ENCODE results near the gene EVL. TPM values are rescaled to one million over a fixed set of nuclear protein-coding genes. Genes with fewer than 3 reads are reported as not detected.
A peak's percentile ranks its signal among the peaks of the same experiment; 100 is the strongest.

The EVL gene
- total RNA-seq, 1 experiment from 2014 or later = 17.9 TPM

DNA sequence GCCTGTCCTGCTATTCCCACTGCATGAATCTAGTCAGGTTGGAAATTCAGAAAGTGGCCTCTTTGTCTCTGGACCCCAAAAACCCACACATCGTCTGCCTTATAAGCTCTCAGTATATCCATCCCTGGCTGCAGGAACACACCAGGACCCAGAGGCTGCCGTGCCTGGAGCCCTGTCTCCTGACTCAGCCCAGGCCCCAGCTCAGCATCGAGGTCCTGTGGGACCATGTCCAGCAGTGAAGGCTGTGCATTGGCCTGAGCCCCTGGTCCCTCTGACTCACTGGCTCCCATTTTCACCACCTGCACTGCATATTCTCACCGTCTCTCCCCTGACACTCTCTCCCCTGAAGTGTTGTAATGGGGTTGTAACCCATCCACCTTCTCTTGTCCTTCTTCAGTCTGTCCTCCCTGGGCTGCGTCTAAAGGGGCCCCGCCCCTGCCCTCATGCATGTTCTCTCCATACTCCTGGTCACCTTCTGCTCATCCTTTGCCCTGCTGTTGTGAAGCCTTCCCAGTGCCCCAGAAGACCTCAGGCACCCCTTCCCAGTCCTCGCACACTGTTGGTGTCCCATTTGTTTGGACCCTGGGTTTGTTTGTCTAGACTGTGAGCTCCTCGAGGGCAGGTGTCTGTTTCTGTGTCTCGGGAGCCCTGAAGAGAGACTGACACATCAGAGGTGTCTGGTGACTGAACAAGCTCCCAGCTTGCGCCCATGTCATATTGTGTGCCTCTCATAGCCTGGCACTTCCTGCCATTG lies 43.8 kb downstream of the EVL start:
- Histone ChIP-seq H3K36me3 (no peaks in the 10 kb centered on the region), H3K9me3 (no peaks in the 10 kb centered on the region), H3K27me3 (no peaks in the 10 kb centered on the region), H3K4me3 (no peak overlapping the region)
- peak; percentile 56 for DNase-seq

DNA sequence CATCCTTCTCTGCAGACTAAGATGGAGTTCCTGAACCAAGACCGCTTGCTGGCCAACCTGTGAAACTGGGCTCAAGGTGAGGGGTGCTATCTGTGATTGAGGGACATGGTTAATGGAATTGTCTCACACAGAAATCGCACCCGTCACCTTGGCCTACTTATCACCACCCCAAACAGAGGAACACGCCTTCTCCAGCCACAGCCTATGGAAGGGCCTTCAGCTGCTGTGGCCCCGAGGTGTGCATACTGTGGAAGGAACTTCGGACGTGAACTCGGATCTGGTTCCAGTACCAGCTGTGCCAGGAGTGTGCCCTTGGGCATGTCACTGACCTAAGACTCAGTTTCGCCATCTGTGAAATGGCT lies 44.4 kb downstream of the EVL start:
- Histone ChIP-seq H3K27me3 (no peaks in the 10 kb centered on the region), H3K9me3 (no peaks in the 10 kb centered on the region), H3K4me3 (no peak overlapping the region), H3K36me3 (no peaks in the 10 kb centered on the region)
- DNase-seq = no peak

DNA sequence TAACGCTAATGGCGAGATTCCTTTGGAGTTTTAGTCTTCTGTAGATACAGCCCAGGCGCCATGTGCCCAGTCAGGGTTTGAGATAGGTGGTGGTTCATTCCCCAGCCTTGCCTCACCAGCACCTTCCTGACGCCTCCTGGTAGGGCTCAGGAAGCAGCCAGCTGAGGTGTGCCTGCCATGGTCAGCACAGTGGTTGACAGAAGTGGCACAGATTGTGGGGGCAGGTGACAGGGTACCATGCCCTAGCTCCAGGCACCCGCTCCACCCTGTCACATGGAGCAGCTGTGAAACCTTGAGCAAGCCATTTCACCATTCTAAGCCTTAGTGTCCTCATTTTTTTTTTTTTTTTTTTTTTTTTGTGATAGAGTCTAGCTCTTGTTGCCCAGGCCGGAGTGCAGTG lies 45.6 kb downstream of the EVL start:
- Histone ChIP-seq H3K36me3 (no peaks in the 10 kb centered on the region), H3K4me3 (no peak overlapping the region), H3K9me3 (no peaks in the 10 kb centered on the region), H3K27me3 (no peaks in the 10 kb centered on the region)
- DNase-seq = no peak

- no peaks in the 10 kb centered on the region for H3K27me3 ChIP-seq
- DNase-seq = no peak
These were observed 46.9 kb downstream of the EVL start for GRCh38 chr14:100111931-100112704.

DNA sequence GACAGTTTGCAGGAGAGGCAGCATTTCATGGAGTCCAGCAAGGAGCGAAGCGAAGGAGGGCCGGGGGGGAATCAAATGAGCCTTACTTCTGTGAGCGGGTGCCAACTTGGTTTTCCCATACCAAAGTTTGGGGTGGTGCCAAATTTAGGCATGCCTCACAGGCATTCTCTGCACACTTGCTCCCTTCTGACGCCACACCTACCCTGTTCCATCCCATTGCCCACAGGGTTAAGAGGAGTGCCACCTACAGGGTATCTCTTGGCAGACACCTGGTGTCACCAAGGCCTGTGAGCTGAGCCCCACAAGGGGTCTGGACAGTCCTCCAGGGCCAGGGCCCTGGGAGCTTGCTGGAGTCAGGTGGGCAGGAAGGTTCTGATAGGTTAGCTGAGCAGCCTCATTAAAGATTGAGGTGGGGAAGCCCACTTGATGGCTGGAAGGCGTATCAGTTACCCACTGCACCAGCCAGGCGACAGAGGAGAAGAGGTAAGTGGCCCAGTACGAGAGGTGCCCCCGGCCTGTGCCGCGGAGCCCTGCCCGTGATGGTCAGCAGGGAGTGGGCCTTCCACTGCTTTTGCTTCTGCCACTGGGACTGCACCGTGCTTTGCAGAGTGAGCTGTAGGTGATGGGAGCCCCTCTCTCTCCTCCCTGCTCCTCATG lies 49.0 kb downstream of the EVL start:
- no peaks in the 10 kb centered on the region for H3K36me3 ChIP-seq
- H3K27me3 ChIP-seq = no peaks in the 10 kb centered on the region
- no peaks in the 10 kb centered on the region for H3K9me3 ChIP-seq
- DNase-seq = no peak
- no peak overlapping the region for H3K4me3 ChIP-seq

More at GRCh38 chr14:100111931-100112704, 46.9 kb downstream of the EVL start:
- Histone ChIP-seq H3K36me3 (no peaks in the 10 kb centered on the region), H3K9me3 (no peaks in the 10 kb centered on the region), H3K4me3 (no peak overlapping the region)

DNA sequence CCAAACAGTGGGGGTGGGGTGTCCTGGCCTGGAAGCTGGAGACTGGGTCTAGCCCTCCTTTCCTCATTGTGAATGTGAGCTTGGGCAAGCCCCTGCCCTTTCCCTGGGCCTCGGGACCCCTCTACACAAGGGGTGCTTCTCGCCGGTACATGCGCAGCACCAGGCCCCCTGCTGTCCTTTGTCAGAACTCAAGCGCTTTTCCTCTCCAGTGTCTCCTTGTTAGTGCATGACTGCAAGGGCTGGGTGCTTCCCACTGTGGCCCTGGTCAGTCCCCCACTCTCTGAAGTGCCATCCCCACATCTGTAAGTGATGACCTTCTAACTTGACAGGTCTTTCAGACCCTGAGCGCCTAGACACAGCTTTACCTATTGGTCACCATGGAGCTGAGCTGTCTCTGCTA lies 50.0 kb downstream of the EVL start:
- Histone ChIP-seq H3K27me3 (no peaks in the 10 kb centered on the region), H3K4me3 (no peak overlapping the region), H3K9me3 (no peaks in the 10 kb centered on the region), H3K36me3 (no peaks in the 10 kb centered on the region)
- no peak for DNase-seq

DNA sequence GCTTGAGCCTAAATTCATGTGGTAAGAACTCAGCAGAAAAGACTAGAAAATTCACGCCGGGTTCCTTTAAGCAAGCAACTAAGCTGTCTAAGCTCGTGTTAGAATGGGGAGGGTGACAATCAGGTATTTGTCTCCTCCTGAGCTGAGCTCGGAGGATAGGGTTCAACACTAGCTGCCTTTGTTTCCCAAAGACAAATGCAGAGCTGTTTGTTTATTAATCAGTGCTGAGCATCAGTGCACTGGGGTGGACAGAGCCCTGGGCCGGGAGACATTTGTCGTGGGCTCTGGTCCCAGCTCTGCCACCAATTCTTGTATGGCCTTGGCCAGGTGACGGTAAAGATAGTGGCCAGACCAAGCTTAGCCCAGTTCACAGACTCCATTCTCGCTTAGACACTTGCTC lies 50.5 kb downstream of the EVL start:
- no peaks in the 10 kb centered on the region for H3K9me3 ChIP-seq
- no peak for DNase-seq
- no peaks in the 10 kb centered on the region for H3K27me3 ChIP-seq
- H3K36me3 ChIP-seq = no peaks in the 10 kb centered on the region
- no peak overlapping the region for H3K4me3 ChIP-seq

GRCh38 chr14:100116134-100116533 lies 50.9 kb downstream of the EVL start:
- no peaks in the 10 kb centered on the region for H3K27me3 ChIP-seq
- no peaks in the 10 kb centered on the region for H3K9me3 ChIP-seq
- DNase-seq = no peak
- H3K36me3 ChIP-seq = no peaks in the 10 kb centered on the region
- H3K4me3 ChIP-seq = no peak overlapping the region

- Histone ChIP-seq H3K36me3 (no peaks in the 10 kb centered on the region), H3K4me3 (no peak overlapping the region), H3K27me3 (no peaks in the 10 kb centered on the region), H3K9me3 (no peaks in the 10 kb centered on the region)
- no peak for DNase-seq
These were observed 51.8 kb downstream of the EVL start for GRCh38 chr14:100117026-100117425.

GRCh38 chr14:100117633-100118395 lies 52.6 kb downstream of the EVL start:
- DNase-seq = no peak

DNA sequence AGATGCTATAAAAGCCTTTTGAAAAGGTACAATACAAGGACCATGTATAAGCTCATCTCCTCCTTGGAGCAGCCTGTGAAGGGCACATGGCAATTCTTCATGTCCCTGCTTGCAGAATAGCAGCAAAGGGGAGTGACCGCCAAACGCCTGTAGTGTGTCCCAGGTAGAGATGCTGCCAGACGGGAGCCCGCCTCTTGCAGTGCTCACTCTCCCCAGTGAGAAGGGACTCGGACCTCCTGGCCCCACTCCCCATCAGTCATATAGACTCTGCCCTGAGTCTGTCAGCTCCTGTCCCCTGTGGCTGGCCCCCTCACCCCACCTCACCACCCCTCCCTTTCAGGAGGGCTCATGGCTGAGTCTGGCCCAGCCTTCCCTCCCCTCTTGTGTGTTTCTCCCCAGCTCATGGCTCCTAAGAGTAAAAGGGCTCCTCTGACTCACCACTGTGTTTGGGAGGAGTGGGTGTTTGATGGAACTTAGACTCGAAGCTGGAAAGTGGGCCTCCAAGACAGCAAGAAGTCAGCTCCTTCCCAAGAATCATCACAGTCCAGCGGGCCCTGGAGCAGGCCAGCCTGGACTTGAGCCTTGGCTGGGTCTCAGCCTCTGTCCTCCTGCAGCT lies 53.3 kb downstream of the EVL start:
- no peak for DNase-seq
- Histone ChIP-seq H3K27me3 (no peaks in the 10 kb centered on the region), H3K9me3 (no peaks in the 10 kb centered on the region), H3K4me3 (no peak overlapping the region), H3K36me3 (no peaks in the 10 kb centered on the region)

More at GRCh38 chr14:100117633-100118395, 52.6 kb downstream of the EVL start:
- no peaks in the 10 kb centered on the region for H3K36me3 ChIP-seq
- no peaks in the 10 kb centered on the region for H3K9me3 ChIP-seq
- no peaks in the 10 kb centered on the region for H3K27me3 ChIP-seq
- no peak overlapping the region for H3K4me3 ChIP-seq

GRCh38 chr14:100119251-100119650 lies 54.0 kb downstream of the EVL start:
- H3K9me3 ChIP-seq = no peaks in the 10 kb centered on the region
- H3K36me3 ChIP-seq = no peaks in the 10 kb centered on the region
- no peak overlapping the region for H3K4me3 ChIP-seq
- no peaks in the 10 kb centered on the region for H3K27me3 ChIP-seq
- DNase-seq = no peak

- no peaks in the 10 kb centered on the region for H3K9me3 ChIP-seq
- H3K4me3 ChIP-seq = no peak overlapping the region
- H3K36me3 ChIP-seq = no peaks in the 10 kb centered on the region
- DNase-seq = no peak
- H3K27me3 ChIP-seq = no peaks in the 10 kb centered on the region
These were observed 55.5 kb downstream of the EVL start for GRCh38 chr14:100120522-100121269.

DNA sequence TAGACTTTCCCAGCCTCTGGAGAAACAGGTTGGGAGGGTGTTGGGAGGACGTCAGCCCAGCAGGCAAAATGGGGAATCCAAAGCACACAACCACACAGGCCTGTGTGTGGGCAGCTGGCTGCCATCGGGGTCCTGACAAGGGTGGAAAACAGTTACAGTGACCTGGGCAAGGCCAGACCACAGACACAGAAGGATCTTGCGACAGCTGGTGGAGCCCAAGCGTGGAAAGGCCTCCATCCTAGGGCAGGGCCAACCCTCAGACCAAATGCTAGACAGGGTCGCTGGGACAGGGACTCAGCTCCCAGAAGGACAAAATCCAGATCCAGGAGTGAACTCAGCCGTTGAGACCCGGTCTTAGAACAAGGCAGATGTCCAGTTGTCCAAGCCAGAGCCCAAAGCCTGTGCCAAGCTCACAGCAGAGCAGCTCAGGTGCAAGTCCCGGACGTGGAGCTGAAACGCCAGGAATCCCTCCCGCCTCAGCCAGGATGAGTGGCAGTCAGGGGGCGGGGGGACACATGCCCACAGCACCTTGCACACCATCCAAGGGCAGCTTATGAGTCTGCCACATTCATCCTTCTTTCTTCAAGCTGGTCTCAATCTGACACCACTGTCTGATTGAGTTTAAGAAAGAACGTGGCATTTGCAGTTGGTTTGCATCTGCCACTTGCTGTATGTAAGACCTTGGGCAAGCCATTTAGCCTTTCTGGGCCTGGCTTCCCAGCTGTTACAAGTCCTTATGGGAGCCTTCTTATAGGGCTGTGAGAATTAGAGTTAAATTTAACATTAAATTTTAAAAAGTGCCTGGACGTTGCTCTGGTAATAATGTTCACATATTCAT lies 56.6 kb downstream of the EVL start:
- no peaks in the 10 kb centered on the region for H3K36me3 ChIP-seq
- H3K9me3 ChIP-seq = no peaks in the 10 kb centered on the region
- no peak for DNase-seq
- no peak overlapping the region for H3K4me3 ChIP-seq
- H3K27me3 ChIP-seq = no peaks in the 10 kb centered on the region

All from MG63 (cell line).